ENCODE data around the gene POMGNT1. TPM values are rescaled to one million over a fixed set of nuclear protein-coding genes. Genes with fewer than 3 reads are reported as not detected.

POMGNT1 gene
- polyA plus RNA-seq (2011; rRNA removed) (33.5 and 39.5 TPM in 2 replicates), polyA plus RNA-seq (2017; fragmentation: RNase III; extraction: RNeasy Plus Mini Kit Qiagen cat#74134 plus additional on column Dnase treatment) (32.4 to 33.4 TPM (median 33.1 TPM) in 3 replicates), polyA minus RNA-seq (2011; rRNA and poly(A)+ RNA removed) (51.7 and 54.5 TPM in 2 replicates)
- 44.3 and 53.4 TPM in 2 replicates for polyA plus RNA-seq (2012; cell fraction: cytosol; rRNA removed)
- 67.7 and 76.5 TPM in 2 replicates for polyA plus RNA-seq (2012; cell fraction: nucleus; rRNA removed)

DNA sequence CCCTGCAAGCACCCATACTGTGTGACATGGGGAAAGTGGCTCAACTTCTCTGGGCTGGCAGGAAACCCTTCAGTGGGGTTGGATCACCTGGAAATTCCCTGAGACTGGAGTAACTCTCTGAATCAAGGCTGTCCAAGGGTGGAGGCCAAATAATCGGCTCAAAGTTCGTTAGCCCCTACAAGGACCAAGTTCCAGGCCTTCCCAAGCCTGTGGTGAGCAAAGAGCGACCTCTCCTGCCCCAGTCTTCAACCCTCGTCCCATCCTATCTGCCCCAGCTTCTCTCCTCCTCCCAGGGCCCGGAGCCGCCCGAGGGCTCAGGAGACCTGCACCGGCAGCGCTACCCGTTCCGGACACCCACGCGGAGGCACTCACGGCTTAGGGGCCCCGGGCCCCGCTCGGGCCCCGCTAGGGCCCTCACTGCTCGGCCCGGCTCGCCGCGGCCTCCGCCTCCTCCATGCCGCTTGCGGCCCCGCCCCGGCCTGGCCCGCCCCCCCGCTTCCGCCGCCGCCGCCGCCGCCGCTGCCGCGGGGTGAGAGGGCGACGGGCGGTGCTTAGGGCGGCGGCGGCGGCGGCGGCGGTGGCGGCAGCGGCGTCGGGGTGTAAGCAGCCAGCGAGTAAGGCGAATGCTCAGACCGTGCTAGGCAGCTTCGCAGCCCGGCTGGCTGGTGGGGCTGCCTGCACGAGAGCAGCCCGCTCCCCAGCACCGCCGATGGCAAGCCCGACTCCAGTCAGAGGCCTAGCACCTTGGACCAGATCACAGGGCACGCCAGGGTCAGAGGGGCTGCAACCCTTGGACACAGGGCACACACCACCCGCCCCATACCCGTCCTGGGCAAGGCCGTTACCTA is at the start of gene POMGNT1:
TSS of gene POMGNT1 (minus strand) at position 471 of the 848 bp plus-strand sequence. CDS start 613 bp downstream, outside the sequence.
- CTCF ChIA-PET = interaction anchor here (1.4 to 2.5 kb wide), 2 partner anchors 26 to 161 kb away, joined by 4 to 14 read pairs; no protein-coding TSS in a partner anchor
- ATAC-seq = peak; percentile 94 to 96
- POLR2A ChIA-PET = interaction anchor here (0.7 to 1.4 kb wide), 2 partner anchors 26 to 49 kb away, joined by 3 to 4 read pairs; partner anchors contain the start of gene RAD54L

DNA sequence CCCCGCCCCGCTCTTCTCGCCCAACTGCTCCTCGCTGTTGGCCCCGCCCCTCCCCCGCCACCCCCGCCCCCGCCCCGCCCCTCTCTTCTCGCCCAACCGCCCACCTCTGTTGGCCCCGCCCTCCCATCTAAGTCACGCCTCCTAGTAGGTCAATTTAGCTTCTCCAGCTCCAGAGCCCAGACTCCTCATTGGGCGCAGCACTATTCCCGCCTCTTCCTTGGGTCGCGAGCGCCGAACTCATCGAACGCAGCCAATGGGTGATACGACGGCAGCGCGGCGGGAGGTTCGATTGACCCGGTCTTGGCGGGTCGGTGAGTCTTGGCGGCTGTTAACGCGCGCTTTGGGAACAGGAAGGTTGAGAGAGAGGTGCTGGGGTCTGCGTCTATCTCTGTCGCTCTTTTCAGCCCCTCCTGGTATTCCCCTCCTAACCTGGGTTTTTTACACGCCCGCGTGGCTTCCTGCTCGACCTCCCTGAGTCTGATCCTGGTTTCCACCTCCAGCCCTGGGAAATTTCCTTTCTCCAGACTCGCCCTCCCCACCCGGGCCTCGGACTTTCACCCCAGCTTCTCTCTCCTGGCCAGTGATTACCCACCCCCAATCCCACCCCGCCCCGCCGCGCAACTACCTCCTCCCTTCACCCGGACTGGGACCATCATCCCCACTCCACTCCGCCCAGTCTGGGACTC is 49.3 kb upstream of the POMGNT1 start, which contains the start of gene RAD54L:
TSS of gene RAD54L (plus strand) at position 328 of the 686 bp plus-strand sequence. CDS start 643 bp downstream, outside the sequence.
- peak within 1 kb of the TSS; percentile 75 to 91 for H3K27ac ChIP-seq
- peaks cover 12% of the 10 kb centered on the region for H3K4me1 ChIP-seq
- peak; percentile 94 to 98 for DNase-seq (ENCODE audit: low read depth in 1 of 2, low spot score in 1 of 2)
- CTCF ChIA-PET = interaction anchor here (1.0 kb wide), 1 partner anchor 24 kb away, joined by 5 read pairs; no protein-coding TSS in a partner anchor
- WGBS (ENCODE audit: missing lambda C conversion rate) = 2% methylated on average over 12 of the region's 49 CpGs
- H3K4me3 ChIP-seq = peak within 1 kb of the TSS; percentile 80
- H3K9me3 ChIP-seq = no peaks in the 10 kb centered on the region
- peak within 1 kb of the TSS; percentile 96 for H3K4me2 ChIP-seq
- POLR2A ChIA-PET = interaction anchor here (1.0 to 1.9 kb wide), 3 partner anchors 49 to 92 kb away, joined by 3 to 21 read pairs (median 10); partner anchors contain the start of genes LRRC41, POMGNT1 and UQCRH
- TF ChIP-seq GATA3 (IDR thresholded peaks at IDR 0.05; ENCODE audit: borderline replicate concordance) (no peak), CBX2 (IDR thresholded peaks at IDR 0.05; ENCODE audit: borderline replicate concordance, low read depth) (no peak), POLR2A (IDR thresholded peaks at IDR 0.05; ENCODE audit: low read length) (peak; percentile 28; the same call in 1 of the 2 replicates), RCOR1 (IDR thresholded peaks at IDR 0.05; ENCODE audit: low read depth, low read length) (no peak), CEBPB (IDR thresholded peaks at IDR 0.05) (no peak), HDAC2 (IDR thresholded peaks at IDR 0.05) (peak; percentile 67; the same call in 1 of the 2 replicates), RFX5 (IDR thresholded peaks at IDR 0.05) (no peak), KDM5A (IDR thresholded peaks at IDR 0.05) (peak; percentile 93), JUN (IDR thresholded peaks at IDR 0.05) (peak in 1 of 2 experiments; percentile 30; a peak in 2 of 5 replicates), PHF8 (IDR thresholded peaks at IDR 0.05; ENCODE audit: borderline replicate concordance, low read depth) (0 out of 2 replicates have a peak, but pooled peaks have one; percentile 30), E2F6 (IDR thresholded peaks at IDR 0.05; ENCODE audit: borderline replicate concordance, low read depth) (peak; percentile 77)
- TF ChIP-seq, protein P1, sequence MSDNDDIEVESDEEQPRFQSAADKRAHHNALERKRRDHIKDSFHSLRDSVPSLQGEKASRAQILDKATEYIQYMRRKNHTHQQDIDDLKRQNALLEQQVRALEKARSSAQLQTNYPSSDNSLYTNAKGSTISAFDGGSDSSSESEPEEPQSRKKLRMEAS (IDR thresholded peaks at IDR 0.05) = peak; percentile 78
- TF ChIP-seq, protein P2, sequence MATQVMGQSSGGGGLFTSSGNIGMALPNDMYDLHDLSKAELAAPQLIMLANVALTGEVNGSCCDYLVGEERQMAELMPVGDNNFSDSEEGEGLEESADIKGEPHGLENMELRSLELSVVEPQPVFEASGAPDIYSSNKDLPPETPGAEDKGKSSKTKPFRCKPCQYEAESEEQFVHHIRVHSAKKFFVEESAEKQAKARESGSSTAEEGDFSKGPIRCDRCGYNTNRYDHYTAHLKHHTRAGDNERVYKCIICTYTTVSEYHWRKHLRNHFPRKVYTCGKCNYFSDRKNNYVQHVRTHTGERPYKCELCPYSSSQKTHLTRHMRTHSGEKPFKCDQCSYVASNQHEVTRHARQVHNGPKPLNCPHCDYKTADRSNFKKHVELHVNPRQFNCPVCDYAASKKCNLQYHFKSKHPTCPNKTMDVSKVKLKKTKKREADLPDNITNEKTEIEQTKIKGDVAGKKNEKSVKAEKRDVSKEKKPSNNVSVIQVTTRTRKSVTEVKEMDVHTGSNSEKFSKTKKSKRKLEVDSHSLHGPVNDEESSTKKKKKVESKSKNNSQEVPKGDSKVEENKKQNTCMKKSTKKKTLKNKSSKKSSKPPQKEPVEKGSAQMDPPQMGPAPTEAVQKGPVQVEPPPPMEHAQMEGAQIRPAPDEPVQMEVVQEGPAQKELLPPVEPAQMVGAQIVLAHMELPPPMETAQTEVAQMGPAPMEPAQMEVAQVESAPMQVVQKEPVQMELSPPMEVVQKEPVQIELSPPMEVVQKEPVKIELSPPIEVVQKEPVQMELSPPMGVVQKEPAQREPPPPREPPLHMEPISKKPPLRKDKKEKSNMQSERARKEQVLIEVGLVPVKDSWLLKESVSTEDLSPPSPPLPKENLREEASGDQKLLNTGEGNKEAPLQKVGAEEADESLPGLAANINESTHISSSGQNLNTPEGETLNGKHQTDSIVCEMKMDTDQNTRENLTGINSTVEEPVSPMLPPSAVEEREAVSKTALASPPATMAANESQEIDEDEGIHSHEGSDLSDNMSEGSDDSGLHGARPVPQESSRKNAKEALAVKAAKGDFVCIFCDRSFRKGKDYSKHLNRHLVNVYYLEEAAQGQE (IDR thresholded peaks at IDR 0.05) = no peak
- no peak for FAIRE-seq
- ATAC-seq = peak; percentile 93 to 95

More for the DNA sequence above, at the start of gene POMGNT1:
- Histone ChIP-seq H3K4me2 (peak within 1 kb of the TSS; percentile 99), H3K27ac (peak within 1 kb of the TSS; percentile 97 to 98), H3K4me1 (peaks cover 9% of the 10 kb centered on the region; the same call in 1 of the 3 replicates), H3K4me3 (peak within 1 kb of the TSS; percentile 74), H3K9me3 (no peaks in the 10 kb centered on the region)
- FAIRE-seq (no peak), DNase-seq (ENCODE audit: low read depth in 1 of 2, low spot score in 1 of 2) (peak; percentile 57 to 73)
- 0% methylated on average over 6 of the region's 67 CpGs for WGBS (ENCODE audit: missing lambda C conversion rate)
- TF ChIP-seq RAD21 (conservative IDR thresholded peaks at IDR 0.05 in 1 of 2, IDR thresholded peaks at IDR 0.05 in 1 of 2) = peak; percentile 37 to 49
- TF ChIP-seq, protein P3, sequence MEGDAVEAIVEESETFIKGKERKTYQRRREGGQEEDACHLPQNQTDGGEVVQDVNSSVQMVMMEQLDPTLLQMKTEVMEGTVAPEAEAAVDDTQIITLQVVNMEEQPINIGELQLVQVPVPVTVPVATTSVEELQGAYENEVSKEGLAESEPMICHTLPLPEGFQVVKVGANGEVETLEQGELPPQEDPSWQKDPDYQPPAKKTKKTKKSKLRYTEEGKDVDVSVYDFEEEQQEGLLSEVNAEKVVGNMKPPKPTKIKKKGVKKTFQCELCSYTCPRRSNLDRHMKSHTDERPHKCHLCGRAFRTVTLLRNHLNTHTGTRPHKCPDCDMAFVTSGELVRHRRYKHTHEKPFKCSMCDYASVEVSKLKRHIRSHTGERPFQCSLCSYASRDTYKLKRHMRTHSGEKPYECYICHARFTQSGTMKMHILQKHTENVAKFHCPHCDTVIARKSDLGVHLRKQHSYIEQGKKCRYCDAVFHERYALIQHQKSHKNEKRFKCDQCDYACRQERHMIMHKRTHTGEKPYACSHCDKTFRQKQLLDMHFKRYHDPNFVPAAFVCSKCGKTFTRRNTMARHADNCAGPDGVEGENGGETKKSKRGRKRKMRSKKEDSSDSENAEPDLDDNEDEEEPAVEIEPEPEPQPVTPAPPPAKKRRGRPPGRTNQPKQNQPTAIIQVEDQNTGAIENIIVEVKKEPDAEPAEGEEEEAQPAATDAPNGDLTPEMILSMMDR (IDR thresholded peaks at IDR 0.05) = peak; percentile 40
- TF ChIP-seq JUN (IDR thresholded peaks at IDR 0.05) = peak; percentile 57 to 76; a peak in 4 of 5 replicates
- TF ChIP-seq KDM5A (IDR thresholded peaks at IDR 0.05) = 0 out of 2 replicates have a peak, but pooled peaks have one; percentile 16
- peak; percentile 78; the same call in 1 of the 2 replicates for TF ChIP-seq PHF8 (IDR thresholded peaks at IDR 0.05; ENCODE audit: borderline replicate concordance, low read depth)
- TF ChIP-seq EHF (CRISPR knock-in tag; IDR thresholded peaks at IDR 0.05) = no peak
- peak; percentile 58 for TF ChIP-seq POLR2A (IDR thresholded peaks at IDR 0.05; ENCODE audit: low read length)
- TF ChIP-seq, protein P1 (IDR thresholded peaks at IDR 0.05) = no peak
- peak; percentile 73 for TF ChIP-seq ZFP36 (IDR thresholded peaks at IDR 0.05; ENCODE audit: borderline replicate concordance, partially characterized antibody)
- peak; percentile 69; the same call in 2 of the 3 replicates for TF ChIP-seq BCL3 (IDR thresholded peaks at IDR 0.05)
